ENCODE measurements around the gene VOPP1.
"Not testable (repeated sequence)": the region's sequence is repeated elsewhere in the genome, so short reads cannot be mapped to it uniquely, and the experiment has no call there.

Gene VOPP1, protein sequence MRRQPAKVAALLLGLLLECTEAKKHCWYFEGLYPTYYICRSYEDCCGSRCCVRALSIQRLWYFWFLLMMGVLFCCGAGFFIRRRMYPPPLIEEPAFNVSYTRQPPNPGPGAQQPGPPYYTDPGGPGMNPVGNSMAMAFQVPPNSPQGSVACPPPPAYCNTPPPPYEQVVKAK

DNA sequence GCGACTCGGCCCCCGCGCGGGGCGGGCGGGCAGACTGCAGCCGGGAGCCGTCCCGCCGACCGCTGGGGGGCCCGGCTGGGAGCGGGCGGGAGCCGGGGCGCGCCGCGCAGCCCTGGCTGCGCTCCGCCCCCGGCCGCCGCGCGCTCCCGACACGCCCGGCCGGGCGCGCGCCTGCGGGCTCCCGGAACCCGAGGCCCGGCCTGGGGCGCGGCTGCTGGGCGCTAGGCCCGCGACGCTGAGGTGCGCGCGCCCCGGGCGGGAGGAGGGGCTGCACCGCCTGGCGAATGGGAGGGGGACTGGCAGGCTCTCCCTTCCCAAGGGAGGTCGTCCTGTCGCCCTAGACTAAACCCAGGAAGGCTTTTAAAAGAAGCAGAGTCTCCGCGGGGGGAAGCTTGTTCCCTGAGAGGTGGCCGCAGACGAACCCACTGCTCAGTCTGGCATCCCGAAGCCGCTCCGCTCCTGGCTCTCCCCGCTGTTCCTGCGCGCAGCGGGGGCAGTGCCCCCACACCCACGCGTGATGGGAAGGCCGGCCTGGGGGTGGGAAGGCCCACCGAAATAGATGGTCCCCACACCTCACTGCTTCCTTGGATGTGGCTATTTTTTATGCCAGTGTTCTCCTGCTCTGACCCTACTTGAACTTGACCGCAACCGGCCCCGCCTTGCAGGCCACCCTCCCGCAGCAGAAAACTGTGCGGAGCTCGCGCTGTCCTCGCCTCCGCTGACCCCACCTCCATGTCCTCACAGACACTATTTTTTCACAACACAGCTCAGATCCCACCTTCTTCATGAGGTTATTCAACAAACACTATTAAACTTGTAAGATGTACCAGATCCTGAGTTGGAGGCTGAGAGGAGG, at the start of gene VOPP1:
Gene VOPP1 (minus strand): TSS at position 125 of the 856 bp plus-strand sequence. CDS start 178 bp downstream, outside the sequence.
- in situ Hi-C loops (cut with MboI; ENCODE audit: low sequenced_read_pairs), result no loop called here

DNA sequence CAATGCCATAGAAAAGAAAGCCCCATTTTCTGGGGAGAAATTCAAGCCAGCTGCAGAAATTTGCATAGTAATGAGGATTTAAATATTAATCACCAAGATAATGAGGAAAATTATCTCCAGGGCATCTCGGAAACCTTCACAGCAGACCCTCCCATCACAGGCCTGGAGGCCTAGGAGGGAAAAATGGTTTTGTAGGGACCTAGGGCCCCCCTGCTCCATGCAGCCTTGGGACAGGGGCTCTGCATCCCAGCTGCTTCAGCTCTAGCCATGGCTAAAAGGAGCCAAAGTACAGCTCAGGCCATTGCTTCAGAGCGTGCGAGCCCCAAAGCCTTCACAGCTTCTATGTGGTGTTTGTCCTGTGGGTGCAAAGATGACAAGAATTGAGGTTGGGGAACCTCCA, 46.6 kb upstream of the VOPP1 start:
- in situ Hi-C loops (cut with MboI; ENCODE audit: low sequenced_read_pairs), result no loop called here

DNA sequence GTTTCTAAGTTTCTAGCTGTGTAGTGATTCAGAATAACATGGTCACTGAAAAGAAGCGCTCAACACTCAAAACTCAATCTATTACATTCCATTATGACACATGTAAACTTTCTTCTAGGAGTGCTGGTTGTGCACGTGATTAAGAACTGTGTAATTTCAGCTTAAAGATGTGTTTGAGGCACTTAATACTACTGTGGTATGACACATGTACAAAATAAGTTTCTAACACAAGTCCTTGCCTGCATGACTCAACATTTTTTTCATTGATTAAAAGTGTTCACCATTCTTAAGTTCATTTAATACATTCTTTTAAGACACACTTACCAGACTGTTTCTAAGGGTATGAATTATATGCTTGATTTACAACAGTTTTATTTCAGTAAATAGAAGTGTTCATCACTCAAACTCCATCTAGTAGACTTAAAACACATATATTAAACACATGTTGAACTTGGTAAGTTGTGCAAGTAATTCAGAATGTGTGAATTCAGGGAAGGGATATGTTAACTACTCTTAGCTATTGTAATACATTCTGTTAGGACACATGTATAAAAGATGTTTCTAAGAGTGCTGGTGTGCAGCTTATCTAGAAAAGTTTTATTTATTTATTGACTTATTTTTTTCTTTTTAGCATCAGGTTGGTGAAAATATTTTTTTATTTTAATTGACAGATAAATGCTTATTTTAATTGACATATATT, 42.2 kb upstream of the VOPP1 start:
- in situ Hi-C loops (cut with MboI; ENCODE audit: low sequenced_read_pairs), result not testable (repeated sequence)

DNA sequence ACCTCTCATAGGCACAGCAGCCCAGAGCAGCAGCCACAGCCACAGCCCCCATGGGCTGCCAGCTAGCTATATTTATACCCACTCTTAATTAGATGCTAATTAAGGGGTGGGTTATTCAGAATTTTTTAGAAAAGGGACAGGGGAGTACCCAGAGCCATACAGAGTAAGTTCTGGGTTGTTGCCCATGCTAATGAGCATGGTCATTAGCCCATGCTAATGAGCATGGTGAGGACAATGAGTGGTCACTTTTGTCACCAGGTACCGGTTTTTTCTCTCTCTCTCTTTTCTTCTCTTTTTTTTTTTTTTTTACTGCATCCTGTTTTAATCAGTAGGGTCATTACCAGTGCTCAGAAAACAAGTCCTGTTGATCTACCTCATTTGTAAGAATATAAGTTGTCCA, 37.4 kb upstream of the VOPP1 start:
- in situ Hi-C loops (cut with MboI; ENCODE audit: low sequenced_read_pairs), result not testable (repeated sequence)

DNA sequence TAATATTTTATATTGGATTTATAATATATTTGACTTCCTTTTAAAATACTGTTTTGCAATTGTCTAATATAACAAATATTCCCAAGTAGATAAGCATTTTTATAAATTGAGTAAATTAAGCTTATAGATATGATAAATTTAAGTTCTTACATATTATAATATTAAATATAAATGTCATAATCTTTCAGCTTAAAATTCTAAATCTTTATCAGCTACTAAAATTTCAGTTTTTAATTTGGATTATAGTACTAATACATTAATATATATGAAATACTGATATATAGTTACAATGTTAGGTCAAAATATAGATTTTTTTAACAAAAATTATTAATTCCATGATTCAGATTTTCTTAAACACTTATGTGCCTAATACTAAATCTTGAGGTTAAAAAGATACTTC, 33.4 kb upstream of the VOPP1 start:
- in situ Hi-C loops (cut with MboI; ENCODE audit: low sequenced_read_pairs), result not testable (repeated sequence)

DNA sequence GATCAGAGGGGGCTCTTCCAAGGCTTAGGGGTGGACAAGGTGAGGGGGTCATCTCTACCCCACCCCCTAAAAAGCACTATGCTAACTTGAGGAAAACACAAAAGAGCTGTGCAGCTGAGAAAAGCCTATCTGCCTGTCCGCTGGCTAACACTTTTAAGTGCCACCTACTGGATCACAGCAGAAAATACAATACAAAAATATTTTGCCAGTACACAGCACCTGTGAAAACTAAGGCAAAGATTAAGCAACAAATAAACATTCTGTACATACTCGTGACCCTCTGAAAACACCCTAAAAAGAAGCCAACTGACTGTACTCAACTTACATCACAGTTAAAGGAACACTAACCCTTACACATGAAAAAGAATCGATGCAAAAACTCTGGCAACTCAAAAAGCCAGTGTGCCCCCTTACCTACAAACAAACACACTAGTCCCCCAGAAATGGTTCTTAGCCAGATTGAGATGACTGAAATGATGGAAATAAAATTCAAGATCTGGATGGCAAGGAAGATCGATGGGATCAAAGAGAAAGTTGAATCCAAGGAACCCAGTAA, 25.7 kb upstream of the VOPP1 start:
- in situ Hi-C loops (cut with MboI; ENCODE audit: low sequenced_read_pairs), result not testable (repeated sequence)

DNA sequence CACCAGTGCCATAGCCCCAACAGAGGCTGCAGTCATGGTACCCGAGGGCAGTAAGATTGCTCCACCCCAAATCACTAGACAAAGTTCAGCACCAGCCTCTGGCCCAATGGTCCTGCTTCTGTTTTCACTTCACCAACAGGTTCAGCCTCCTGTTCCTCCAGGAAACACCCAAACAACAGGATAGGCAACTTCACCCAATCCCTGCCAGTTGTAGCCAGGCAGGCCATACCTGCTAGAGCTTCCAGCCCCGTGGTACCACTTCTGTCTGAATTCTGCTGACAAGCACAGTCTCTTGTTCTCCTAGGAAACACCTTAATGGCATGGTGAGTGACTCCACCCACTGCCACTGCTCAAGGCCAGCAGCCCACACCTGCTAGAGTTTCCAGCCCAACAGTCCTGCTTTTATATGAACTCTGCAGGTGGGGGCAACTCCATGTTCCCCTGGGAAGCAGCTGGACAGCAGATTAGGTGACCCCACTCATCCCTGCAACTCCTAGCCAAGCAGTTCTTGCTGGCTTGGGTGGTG, 25.0 kb upstream of the VOPP1 start:
- in situ Hi-C loops (cut with MboI; ENCODE audit: low sequenced_read_pairs), result not testable (repeated sequence)

DNA sequence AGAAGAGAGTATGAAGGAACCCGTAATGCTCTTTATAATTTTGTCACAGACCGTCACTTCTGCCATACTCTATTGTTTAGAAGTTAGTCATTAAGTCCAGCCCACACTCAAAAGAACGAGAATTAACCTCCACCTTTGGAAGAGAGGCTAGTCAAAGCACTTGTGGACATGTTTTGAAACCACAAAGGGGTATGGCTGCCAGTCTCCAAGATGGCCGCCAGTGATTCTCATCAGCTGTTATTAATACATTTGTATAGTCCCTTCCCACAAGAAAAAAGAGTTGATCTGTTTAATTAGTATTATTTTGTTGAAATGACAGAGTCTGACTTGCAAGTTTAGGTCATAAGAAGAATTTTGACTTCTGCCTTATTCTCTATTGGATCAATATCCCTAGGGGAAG, 23.2 kb upstream of the VOPP1 start:
- in situ Hi-C loops (cut with MboI; ENCODE audit: low sequenced_read_pairs), result no loop called here

DNA sequence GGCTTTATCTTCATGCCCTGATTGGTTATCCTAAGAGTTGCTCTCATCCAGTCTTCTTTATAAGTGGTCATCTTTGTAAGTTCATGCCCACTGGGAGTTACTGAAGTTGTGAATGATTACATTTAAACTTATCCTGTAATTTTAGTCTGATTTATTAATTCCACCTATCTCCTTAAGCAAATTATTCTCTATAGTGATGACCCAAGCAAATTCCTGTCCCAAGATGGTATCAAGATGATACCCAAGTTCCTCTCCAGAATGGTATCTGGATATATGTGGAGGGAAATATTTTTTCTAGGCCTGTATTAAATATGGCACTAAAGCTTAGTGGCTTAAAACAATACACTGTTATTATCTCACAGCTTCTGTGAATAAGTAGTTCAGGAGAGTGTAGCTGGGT, 22.6 kb upstream of the VOPP1 start:
- in situ Hi-C loops (cut with MboI; ENCODE audit: low sequenced_read_pairs), result no loop called here

DNA sequence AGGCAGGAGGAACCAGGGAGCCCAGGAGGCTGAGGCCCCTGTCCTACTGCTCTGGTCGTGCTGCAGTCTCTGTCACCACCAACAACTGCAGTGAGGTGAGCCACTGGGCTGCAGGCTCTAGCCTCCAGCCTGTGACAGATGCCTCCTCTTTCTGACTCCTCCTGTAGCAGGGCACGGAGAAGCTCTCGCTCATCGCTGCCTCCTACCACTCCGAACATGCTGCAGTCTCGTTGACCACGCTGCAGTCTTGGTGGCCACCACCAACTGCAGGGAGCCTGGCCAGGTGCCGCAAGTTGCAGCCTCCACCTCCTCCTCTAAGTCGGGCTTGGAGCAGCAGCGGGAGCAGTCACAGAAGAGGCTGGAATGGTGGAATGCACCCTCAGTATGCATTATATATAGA, 22.1 kb upstream of the VOPP1 start:
- in situ Hi-C loops (cut with MboI; ENCODE audit: low sequenced_read_pairs), result no loop called here

DNA sequence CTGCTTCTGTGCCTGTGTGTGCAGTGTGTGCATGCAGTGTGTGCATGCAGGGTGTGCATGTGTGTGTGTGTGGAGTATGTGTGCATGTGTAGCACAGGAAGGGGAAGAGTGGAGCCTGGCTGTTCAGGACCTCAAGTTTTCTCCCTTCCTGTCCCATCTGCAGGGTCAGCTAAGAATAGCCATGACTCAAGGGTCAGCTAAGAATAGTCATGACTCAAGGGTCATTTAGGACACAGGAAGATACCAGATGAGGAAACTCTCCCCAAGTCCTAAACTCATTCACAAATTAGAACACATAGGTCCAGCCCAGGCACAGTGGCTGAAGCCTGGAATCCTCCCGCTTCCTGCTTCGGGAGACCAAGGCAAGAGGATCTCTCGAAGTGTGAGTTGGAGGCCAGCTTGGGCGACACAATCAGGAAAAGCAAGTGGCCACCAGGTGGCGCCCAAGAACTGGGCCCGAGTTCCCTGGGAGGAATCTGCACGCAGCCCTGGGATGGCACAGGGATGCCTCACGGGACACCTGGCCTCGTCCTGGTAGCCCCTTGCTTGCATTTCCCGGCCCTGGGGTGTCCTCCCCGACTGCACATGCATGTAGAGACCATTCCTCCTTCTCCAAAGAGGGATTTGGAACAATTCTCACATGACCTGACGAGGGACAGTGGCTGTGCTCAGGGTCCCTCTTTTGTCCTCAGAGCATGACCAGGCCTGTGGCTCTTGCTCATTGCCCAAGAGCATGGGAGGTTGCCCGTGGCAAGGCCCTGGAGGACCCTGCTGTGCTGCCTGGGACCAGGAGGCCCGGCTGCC, 21.4 kb upstream of the VOPP1 start:
- in situ Hi-C loops (cut with MboI; ENCODE audit: low sequenced_read_pairs), result no loop called here

DNA sequence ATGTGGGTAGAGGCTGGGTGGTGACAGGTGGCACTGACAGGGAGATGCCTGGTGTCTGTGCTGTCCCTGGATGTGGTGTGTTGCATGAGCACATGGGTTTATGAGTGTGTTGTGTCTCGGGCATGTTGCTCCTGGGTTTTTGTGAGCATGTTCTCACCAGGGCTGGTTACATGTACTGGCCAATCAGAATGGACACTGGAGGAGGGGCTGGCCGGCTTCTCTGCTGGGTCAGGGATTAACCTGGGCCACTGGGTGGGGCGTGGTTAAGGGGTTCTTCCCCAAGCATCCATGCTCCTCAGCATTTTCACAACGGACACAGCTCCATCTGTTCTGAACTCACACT, 20.8 kb upstream of the VOPP1 start:
- in situ Hi-C loops (cut with MboI; ENCODE audit: low sequenced_read_pairs), result no loop called here

DNA sequence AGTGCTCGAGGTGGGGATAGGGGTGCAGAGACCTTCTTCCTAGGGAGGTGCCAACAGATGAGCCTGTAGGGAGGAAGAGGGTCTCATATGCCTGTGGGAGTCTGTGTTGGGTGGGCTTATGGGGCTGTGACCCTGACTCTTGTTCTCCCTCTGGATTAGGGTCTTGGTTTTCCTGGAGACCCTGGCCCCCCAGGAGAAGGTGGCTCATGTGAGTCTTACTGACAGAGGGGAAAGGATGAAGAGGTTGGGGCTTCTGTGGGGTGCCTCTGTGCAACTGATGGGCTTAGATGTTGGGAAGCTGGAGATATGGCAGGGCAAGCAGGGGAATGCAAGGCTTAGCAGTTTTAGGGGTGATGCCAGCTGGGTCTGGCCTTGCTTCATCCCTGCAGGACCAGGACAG, 20.2 kb upstream of the VOPP1 start:
- in situ Hi-C loops (cut with MboI; ENCODE audit: low sequenced_read_pairs), result no loop called here

DNA sequence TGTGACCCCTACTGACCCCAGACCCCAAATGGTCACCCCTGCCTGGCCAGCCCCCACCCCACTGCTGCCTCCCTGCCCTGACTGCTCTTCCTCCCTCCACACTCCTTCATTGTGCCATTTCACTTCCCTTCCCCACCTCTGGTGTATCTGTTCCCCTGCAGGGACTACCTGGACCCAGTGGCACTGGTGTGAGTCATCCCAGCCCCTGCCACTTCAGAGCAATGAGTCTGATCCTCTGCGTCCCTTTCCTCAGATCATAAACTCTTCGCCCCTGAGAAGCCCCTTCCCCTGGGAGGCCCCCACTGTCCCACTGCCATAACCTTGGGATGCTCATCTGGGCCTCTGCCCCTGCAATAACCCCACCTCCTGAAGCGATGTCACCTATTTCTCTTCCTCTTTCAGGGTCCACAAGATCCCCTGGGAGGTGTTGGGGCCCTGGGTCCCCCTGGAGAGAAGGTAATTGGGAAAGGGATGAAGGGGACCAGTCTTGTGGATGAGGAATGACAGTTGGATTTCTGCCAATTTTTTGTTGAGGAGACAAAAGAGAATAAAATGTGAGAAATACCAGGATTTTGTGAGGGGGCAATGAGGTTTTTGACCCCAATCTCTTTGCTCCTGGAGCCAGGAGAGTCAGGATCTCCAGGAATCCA, 19.1 kb upstream of the VOPP1 start:
- in situ Hi-C loops (cut with MboI; ENCODE audit: low sequenced_read_pairs), result no loop called here

DNA sequence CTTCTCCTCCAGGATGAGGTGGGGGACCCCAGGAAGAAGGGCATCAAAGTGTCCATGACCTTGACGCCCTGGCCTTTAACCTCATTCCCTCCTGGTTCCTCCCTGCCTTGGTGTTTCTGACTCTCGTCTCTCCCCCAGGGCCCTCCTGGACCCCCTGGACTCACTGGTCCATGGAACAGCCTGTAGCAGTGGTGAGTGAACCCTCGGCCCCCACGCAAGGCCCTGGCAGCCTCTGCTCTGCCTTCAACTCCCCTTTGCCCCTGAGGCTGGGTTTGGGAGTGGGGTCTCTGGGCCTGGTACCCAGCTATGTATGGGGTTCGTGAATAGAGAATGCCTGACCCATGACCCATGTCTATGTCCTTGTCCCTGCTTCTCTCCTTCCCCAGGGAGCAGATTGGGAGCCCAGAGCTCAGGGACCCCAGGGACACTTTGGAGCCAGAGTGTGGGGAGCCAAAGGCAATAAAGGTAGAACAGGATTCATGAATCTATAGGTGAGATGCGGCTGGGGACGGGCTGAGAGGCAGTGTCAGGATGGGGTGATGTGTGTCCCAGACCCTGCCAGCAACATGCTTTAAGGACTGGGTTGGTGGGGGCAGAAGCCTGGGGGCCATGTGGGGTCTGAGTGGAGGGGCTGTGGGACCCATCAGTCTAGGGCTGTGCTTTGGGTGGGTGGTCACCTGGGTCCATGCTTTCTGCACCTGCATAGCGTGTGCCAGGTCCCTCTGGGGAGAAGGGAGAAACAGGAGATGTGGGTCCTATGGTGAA, 18.4 kb upstream of the VOPP1 start:
- in situ Hi-C loops (cut with MboI; ENCODE audit: low sequenced_read_pairs), result no loop called here

DNA sequence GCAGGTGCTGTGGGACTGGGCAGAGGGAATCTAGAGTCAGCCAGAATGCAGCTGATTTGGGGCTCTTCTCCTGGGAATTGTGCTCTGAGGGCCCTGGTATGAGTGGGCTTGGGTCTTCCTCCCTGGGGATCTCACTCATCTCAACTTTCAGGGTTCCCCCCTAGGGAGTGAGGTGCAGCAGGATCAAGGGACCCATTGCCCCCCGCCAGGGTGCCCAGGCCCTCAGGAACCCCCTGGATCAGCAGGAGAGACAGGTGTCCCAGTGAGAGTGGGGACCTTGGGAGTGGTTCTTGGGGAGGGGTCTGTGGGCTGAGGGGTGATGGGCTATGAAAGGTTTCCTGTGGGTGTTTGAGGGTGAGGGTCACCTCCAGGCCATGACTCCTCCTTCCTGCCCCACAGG, 17.6 kb upstream of the VOPP1 start:
- in situ Hi-C loops (cut with MboI; ENCODE audit: low sequenced_read_pairs), result no loop called here

DNA sequence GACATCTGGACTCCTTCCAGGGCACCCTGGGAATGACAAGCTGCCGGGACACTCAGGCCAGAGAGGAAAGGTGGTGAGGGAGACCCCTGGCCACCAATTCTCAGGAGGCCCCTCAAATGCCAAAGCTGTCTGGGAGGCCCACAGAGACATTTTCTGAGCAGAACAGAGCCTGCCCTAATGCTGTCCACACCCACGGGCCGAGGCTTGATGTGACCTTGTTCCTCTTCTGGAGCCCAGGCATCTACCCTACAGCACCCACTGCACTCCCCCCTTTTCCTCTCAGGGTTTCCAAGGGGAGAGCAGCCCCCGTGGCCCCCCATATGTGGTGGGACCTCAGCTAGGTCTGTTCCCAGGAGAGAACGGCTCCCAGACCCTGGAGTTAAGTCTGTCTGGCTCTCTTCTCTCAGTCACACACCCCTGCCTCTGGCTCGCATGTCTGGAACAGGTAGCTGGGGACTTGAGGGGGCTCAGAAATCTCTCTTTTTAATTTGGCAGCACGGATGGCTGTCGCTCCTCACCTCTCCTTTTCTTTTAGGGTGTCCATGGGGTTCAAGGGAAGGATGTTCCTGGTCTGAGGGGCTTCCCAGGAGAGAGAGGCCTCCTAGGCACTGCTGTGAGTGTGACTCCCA, 16.8 kb upstream of the VOPP1 start:
- in situ Hi-C loops (cut with MboI; ENCODE audit: low sequenced_read_pairs), result no loop called here

DNA sequence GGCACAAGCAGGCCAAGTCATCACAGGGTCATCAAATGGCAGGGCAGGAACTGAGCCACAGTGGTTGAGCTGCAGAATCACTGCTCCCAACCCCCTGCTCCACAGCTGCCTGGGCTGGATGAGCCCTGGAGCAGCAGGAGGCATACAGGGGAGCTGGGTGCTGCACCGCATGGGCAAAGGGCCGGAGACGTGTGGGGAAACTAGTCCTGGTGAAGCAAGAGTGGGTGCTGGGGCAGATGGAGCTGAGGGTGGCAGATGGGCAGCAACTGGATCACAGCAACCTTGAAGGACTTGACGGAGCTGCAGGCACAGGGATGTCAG, 16.0 kb upstream of the VOPP1 start:
- in situ Hi-C loops (cut with MboI; ENCODE audit: low sequenced_read_pairs), result no loop called here

DNA sequence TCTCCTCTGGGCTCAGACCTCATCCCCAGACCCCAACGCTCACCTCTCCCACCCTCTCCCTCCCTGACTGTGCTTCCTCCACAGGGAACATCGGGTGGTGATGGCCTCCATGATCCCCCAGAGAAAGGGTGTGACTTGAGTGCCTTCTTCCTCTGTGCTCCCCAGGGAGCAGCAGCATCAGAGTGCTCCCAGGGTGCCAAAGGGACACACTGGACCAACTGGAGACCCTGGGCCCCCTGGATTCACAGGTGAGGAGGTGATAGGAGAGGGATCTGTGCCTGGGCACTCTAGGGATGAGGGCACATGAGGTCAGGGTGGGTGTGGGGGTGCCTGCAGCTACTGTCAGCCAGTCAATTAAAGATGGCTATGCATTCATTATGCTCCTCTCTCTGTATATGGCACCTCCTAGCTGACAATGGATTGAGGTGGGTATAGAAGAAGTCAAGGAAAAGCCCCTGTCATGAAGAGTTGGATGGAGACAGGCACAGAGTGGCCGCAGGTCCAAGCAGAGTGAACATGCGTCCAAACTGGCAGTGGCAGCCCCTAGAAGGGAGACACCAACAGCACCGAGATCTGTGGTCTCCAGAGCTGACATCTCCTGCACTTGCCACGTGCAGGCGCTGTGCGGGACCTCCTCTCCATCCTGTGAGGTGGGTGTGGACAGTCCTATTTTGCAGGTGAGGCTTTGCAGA, 15.5 kb upstream of the VOPP1 start:
- in situ Hi-C loops (cut with MboI; ENCODE audit: low sequenced_read_pairs), result no loop called here

All from hTERT RPE-1 (cell line).